Fibroblast of skin of back (primary cell): ENCODE results near the gene TRPM5.
A peak's percentile ranks its signal among the peaks of the same experiment; 100 is the strongest.

Source experiments
- DNase-seq: peaks from one replicate; pipeline ENCODE4 v3.0.0-alpha.2; 2013

The TRPM5 gene

GRCh38 chr11:2402890-2403645 lies 41.2 kb downstream of the TRPM5 start:
- DNase-seq: no peak

DNA sequence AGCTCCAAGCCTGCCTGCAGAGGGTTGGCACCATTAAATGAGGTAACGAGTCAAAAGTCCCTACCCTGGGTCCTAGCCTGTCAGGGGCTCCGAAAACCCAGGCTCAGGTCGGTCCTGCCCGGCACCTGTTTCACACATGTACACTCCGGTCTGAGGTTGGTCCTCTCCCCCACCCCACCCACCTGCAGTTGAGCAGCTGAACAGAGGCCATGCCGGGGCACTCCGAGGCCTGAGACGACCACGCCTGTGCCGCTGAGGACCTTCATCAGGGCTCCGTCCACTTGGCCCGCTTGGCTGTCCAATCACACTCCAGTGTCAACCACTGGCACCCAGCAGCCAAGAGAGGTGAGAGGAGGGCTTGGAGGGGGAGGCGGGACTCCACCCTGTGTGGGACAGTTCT lies 42.2 kb downstream of the TRPM5 start:
- no peak for DNase-seq

GRCh38 chr11:2401436-2401984 lies 42.8 kb downstream of the TRPM5 start:
- DNase-seq: no peak

- no peak for DNase-seq
Measured at GRCh38 chr11:2400762-2401435, 43.4 kb downstream of the TRPM5 start.

- DNase-seq: peak; percentile 100
Measured at GRCh38 chr11:2400069-2400761, 44.1 kb downstream of the TRPM5 start, which contains the start of gene TSSC4. Gene TSSC4 (plus strand): TSS chr11:2400750. CDS start chr11:2402634, 1,884 bp downstream.

- DNase-seq: no peak
Measured at GRCh38 chr11:2399488-2400068, 44.7 kb downstream of the TRPM5 start.

- no peak for DNase-seq
Measured at GRCh38 chr11:2398664-2399355, 45.5 kb downstream of the TRPM5 start.

GRCh38 chr11:2397005-2397404 lies 47.3 kb downstream of the TRPM5 start:
- DNase-seq: no peak

DNA sequence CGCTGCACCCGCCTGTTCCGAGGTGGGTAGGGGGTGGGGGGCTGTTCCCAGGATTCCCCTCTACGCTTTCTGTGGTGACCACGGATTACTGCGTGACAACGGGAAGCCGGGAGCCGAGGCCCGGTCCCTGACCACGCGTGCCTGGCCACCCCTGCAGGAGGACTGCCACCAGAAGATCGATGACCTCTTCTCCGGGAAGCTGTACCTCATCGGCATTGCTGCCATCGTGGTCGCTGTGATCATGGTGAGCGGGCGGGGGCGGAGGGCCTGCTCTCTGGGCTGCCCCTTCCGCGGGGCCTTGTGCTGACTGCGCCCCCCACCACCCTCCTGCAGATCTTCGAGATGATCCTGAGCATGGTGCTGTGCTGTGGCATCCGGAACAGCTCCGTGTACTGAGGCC lies 47.8 kb downstream of the TRPM5 start:
- DNase-seq: no peak

DNA sequence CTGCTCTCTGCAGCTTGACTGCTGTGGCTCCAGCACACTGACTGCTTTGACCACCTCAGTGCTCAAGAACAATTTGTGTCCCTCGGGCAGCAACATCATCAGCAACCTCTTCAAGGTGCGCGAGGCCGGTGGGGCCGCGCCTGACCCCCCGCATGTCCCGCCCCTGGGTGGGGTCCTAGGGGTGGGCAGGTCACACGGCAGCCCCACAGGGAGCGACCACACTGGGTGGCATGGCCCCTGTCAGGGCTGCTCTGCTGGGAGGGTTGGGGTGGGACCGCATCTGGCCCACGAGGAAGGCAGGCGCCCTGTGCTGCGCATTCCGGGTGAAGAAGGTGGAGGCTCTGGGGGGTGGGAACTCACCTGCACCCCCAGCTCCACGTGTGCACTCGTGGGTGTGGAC lies 48.5 kb downstream of the TRPM5 start:
- DNase-seq: no peak

DNA sequence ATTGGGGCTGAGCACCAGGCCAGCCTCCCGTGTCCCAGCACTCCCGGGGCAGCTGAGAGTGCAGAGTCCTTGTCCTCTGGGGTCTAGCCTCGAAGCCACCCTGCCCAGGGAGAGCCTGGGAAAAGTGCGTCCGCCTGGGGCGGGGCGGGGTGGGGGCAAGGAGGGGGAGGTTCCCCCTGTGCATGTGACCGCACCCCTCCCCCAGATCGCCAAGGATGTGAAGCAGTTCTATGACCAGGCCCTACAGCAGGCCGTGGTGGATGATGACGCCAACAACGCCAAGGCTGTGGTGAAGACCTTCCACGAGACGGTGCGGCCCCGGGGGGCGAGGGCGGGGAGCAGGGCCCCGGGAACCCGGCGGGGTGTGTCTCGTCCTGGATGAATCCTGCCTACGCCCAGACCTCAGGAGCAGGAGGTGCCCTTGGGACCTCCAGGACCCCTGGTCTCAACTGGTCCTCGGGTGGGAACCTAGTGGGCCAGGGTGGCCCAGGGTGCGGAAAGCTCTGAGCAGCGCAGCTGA lies 49.0 kb downstream of the TRPM5 start:
- DNase-seq: no peak

GRCh38 chr11:2394818-2395105 lies 49.6 kb downstream of the TRPM5 start:
- DNase-seq: no peak
